H1 (cell line): ENCODE data around the gene TMEM209. TPM values are rescaled to one million over a fixed set of nuclear protein-coding genes. Genes with fewer than 3 reads are reported as not detected.

ENCODE experiments used
- CHD1 ChIP-seq: IDR thresholded peaks from 2 replicates; pipeline ENCODE4 v1.6.1; 2012; ENCODE audit warnings: low read depth, low read length, improper control_type of control experiment
- CTBP2 ChIP-seq: IDR thresholded peaks from 2 replicates; pipeline ENCODE4 v1.7.0; 2011; ENCODE audit warnings: borderline replicate concordance, mild to moderate bottlenecking, moderate library complexity, mixed read lengths, low read length; ENCODE audit not compliant: insufficient read depth, insufficient read length
- polyA plus RNA-seq, 7 experiments: library from polyadenylated mRNA; depleted of rRNA in 3 of 7; stranded (reverse) in 5 of 7; unstranded in 2 of 7; fragments of >200 nt in 5 of 7; fragments of 200-250 nt in 2 of 7; gene quantifications; 1 replicate in 5 of 7; 2 replicates in 1 of 7; 4 replicates in 1 of 7; pipeline versions ENCODE4 v1.2.1 to v1.2.3, GENCODE V29; 2011 to 2013; ENCODE audit warnings: missing spikeins in 2 of 7, mixed read lengths in 2 of 7
- total RNA-seq: library from RNA; stranded (reverse); fragmentation: NEBNext Ultra II Directional; extraction: Animal tissue kit (Norgen Biotek cat#: 25700); gene quantifications from 2 replicates; pipeline ENCODE4 v1.2.1, GENCODE V29; 2021

TMEM209 gene
- total and polyA plus RNA-seq, 2 of the 8 experiments (the other 6 are each of a cell fraction or from before 2014, with no cell fraction given), result 28.5 to 30.5 TPM

- TF ChIP-seq CTBP2, result no peak
- TF ChIP-seq CHD1, result no peak
- TF ChIP-seq, all 59 proteins: peak for 0
Measured at GRCh38 chr7:130195396-130195795, 9.8 kb downstream of the TMEM209 start (continued).
